Natural killer cell (primary cell): ENCODE results near the gene IGFBP5. TPM values are rescaled to one million over a fixed set of nuclear protein-coding genes. Genes with fewer than 3 reads are reported as not detected.

Source experiments
- ATAC-seq, 3 donors: fragments of 150-1000 bp in 2 of 3; fragments of 200-7000 bp in 1 of 3; cut with Tn5 transposase; 1 replicate in 1 of 3; 2 replicates in 2 of 3; pipeline ENCODE4 v1.10.0; 2021; ENCODE audit warnings: mild to moderate bottlenecking in 2 of 3, moderate library complexity in 2 of 3
- DNase-seq, 2 donors: peaks; one replicate each; pipeline versions ENCODE4 v3.0.0 to v3.0.0-alpha.2; 2013 to 2021; ENCODE audit warnings: mixed read lengths in 1 of 2
- H3K27ac ChIP-seq: one replicate; pipeline ENCODE4 v1.5.1; 2013; ENCODE audit warnings: mild to moderate bottlenecking, low read length
- H3K27me3 ChIP-seq: one replicate; pipeline ENCODE4 v1.6.1; 2013; ENCODE audit warnings: low read length; ENCODE audit not compliant: control insufficient read depth, insufficient read depth
- H3K36me3 ChIP-seq: one replicate; pipeline ENCODE4 v1.6.1; 2013; ENCODE audit warnings: low read length; ENCODE audit not compliant: control insufficient read depth, insufficient read depth
- H3K4me1 ChIP-seq: one replicate; pipeline ENCODE4 v1.6.1; 2013; ENCODE audit warnings: low read length; ENCODE audit not compliant: control insufficient read depth, insufficient read depth
- H3K4me3 ChIP-seq: one replicate; pipeline ENCODE4 v1.5.1; 2013; ENCODE audit warnings: low read length
- H3K9me3 ChIP-seq: one replicate; pipeline ENCODE4 v1.6.1; 2013; ENCODE audit warnings: low read length; ENCODE audit not compliant: control insufficient read depth, insufficient read depth
- H3K27ac Mint-ChIP-seq, 2 donors: one replicate each; pipeline ENCODE4 v1.8.0; 2022; ENCODE audit warnings: mild to moderate bottlenecking in 2 of 2, mixed read lengths in 2 of 2, moderate library complexity in 1 of 2
- H3K27me3 Mint-ChIP-seq, 2 donors: one replicate each; pipeline ENCODE4 v1.8.0; 2022; ENCODE audit warnings: low read depth in 2 of 2, mixed read lengths in 2 of 2
- H3K36me3 Mint-ChIP-seq: one replicate; pipeline ENCODE4 v1.8.0; 2022; ENCODE audit warnings: mixed read lengths
- H3K4me1 Mint-ChIP-seq, 2 donors: one replicate each; pipeline ENCODE4 v1.8.0; 2022; ENCODE audit warnings: mixed read lengths in 2 of 2
- H3K4me3 Mint-ChIP-seq: one replicate; pipeline ENCODE4 v1.8.0; 2022; ENCODE audit warnings: mild to moderate bottlenecking, moderate library complexity, mixed read lengths
- H3K9me3 Mint-ChIP-seq, 2 donors: one replicate each; pipeline ENCODE4 v1.8.0; 2022; ENCODE audit warnings: mixed read lengths in 2 of 2
- CTCF ChIP-seq: fragments of 200-600 bp; IDR thresholded peaks from one replicate; pipeline ENCODE4 v1.8.0; 2022; ENCODE audit warnings: antibody characterized with exemption
- WGBS: methylation state at CpG from one replicate; pipeline ENCODE4 v1.1.7; 2013; ENCODE audit warnings: missing lambda C conversion rate; ENCODE audit not compliant: insufficient coverage; 5-methylcytosine and 5-hydroxymethylcytosine counted together
- intact Hi-C: fragments of 100-400 bp; cut with micrococcal nuclease; formaldehyde crosslinking; loops from one replicate; pipeline ENCODE4 v1.14.2; 2022
- total RNA-seq, 4 donors: library from RNA; stranded (reverse); fragments of 120-200 nt in 1 of 4; gene quantifications; one replicate each; pipeline versions ENCODE4 v1.2.3 to v1.2.4, GENCODE V29; 2013 to 2022

Gene IGFBP5
- total RNA-seq, 3 donors from 2014 or later (not counting 1 experiment from before 2014, with no cell fraction given), result not detected

DNA sequence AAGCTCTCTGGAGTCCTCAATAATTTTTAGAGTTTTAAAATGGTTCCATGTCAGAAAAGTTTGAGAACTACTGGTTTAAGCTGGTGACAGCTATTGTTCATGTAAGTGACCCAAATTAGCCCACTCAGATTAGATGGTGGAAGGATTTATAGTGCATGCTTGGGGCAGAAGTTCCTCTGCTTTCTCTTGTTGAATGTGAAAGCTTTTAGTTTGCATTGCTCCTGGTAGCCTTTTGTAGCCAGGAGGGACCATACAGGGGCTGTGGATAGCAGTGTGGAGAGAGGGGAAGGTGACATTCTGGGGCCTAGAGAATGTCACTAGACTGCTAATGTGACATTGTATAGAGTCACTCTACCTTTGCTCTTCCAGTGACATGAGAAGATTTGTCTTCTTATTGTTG, 40.3 kb upstream of the IGFBP5 start:
- Mint-ChIP-seq H3K27ac (no peak overlapping the region), H3K9me3 (no peaks in the 10 kb centered on the region), H3K4me1 (no peaks in the 10 kb centered on the region), H3K36me3 (no peaks in the 10 kb centered on the region), H3K27me3 (peaks cover 14 to 53% of the 10 kb centered on the region in 2 donors), H3K4me3 (no peak overlapping the region)
- Histone ChIP-seq H3K4me3 (no peak overlapping the region), H3K27me3 (no peaks in the 10 kb centered on the region), H3K27ac (no peak overlapping the region), H3K9me3 (no peaks in the 10 kb centered on the region), H3K36me3 (no peaks in the 10 kb centered on the region), H3K4me1 (no peaks in the 10 kb centered on the region)
- DNase-seq (no peak), ATAC-seq (no peak)
- TF ChIP-seq CTCF, result no peak
- intact Hi-C loops, result no loop called here

DNA sequence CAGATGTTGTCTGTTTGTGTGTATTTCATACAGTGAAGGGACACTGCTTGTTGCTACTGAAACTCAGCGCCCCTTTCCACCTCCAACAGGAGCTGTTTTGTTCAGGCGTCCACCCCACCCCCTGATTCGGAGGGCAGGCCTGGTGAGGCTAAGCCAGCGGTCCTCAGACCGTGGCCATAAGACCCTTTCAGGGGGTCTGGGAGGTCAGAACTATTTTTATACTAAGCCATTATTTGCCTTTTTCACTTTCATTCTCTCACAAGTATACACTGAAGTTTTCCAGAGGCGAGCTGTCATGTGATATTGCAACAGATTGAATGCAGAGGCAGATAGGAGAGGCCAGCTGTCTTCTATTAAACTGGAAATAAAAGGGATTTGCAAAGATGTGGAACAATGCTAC, 39.7 kb upstream of the IGFBP5 start:
- intact Hi-C loops, result no loop called here
- ATAC-seq, result no peak
- no peaks in the 10 kb centered on the region for H3K27me3 ChIP-seq
- no peak overlapping the region for H3K4me3 Mint-ChIP-seq
- no peaks in the 10 kb centered on the region for H3K4me1 ChIP-seq
- no peak for TF ChIP-seq CTCF
- H3K36me3 ChIP-seq, result no peaks in the 10 kb centered on the region
- H3K4me3 ChIP-seq, result no peak overlapping the region
- no peaks in the 10 kb centered on the region for H3K4me1 Mint-ChIP-seq
- H3K27ac Mint-ChIP-seq, result no peak overlapping the region
- 87% methylated on average over 5 of the region's 6 CpGs for WGBS
- H3K9me3 Mint-ChIP-seq, result no peaks in the 10 kb centered on the region
- no peak overlapping the region for H3K27ac ChIP-seq
- H3K36me3 Mint-ChIP-seq, result no peaks in the 10 kb centered on the region
- H3K9me3 ChIP-seq, result no peaks in the 10 kb centered on the region
- peaks cover 12 to 47% of the 10 kb centered on the region in 2 donors for H3K27me3 Mint-ChIP-seq
- DNase-seq, result no peak

DNA sequence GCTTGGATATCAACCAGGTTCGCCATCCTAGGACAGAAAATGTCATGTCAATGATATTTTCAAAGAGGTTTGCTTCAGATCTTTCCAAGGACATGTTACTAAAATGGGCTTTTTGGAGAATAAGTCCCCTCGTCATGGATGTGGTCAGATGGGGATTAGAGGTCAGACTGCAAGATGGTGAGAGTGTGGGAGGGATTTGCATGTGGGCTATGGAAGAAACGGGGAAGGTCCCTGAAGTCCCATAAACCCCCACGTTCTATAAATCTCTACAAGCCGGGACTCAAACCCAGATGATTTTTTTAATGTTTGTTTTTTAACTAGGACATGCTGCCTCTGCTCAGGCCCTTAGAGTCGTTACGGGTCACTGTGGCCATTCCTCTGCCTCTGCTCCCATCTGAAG, 37.7 kb upstream of the IGFBP5 start:
- no peak overlapping the region for H3K4me3 ChIP-seq
- DNase-seq, result no peak
- no peaks in the 10 kb centered on the region for H3K36me3 ChIP-seq
- no peak for ATAC-seq
- Mint-ChIP-seq H3K27me3 (peaks cover 17 to 36% of the 10 kb centered on the region in 2 donors), H3K4me3 (no peak overlapping the region), H3K27ac (no peak overlapping the region), H3K9me3 (no peaks in the 10 kb centered on the region), H3K36me3 (no peaks in the 10 kb centered on the region), H3K4me1 (no peaks in the 10 kb centered on the region)
- WGBS, result 81% methylated on average over 6 of the region's 7 CpGs
- no peaks in the 10 kb centered on the region for H3K9me3 ChIP-seq
- no peaks in the 10 kb centered on the region for H3K27me3 ChIP-seq
- H3K27ac ChIP-seq, result no peak overlapping the region
- intact Hi-C loops, result no loop called here
- no peak for TF ChIP-seq CTCF
- no peaks in the 10 kb centered on the region for H3K4me1 ChIP-seq

DNA sequence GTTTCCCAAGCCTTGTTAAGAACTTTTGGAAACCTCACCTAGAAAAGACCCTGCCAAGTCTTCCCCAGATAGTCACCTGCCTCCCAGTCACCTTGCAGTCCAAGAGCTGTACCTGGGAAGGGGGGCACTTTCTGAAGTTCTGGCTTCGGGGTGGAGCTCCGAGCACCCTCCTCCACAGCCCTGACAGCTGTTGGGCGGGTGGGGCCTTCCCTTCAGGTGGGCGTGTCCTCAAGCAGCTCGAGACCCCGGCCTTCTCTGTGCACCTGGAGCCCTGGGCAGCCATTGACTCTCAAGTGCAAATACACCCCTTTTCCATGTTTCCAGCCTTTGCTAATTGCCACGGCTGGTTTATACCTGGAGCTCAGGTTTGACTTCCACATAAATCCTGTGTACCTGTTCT, 37.0 kb upstream of the IGFBP5 start:
- Histone ChIP-seq H3K9me3 (no peaks in the 10 kb centered on the region), H3K27me3 (no peaks in the 10 kb centered on the region), H3K4me1 (no peaks in the 10 kb centered on the region), H3K4me3 (no peak overlapping the region), H3K27ac (no peak overlapping the region), H3K36me3 (no peaks in the 10 kb centered on the region)
- H3K36me3 Mint-ChIP-seq, result no peaks in the 10 kb centered on the region
- no peak for TF ChIP-seq CTCF
- no peak overlapping the region for H3K27ac Mint-ChIP-seq
- no peak for DNase-seq
- no peak overlapping the region for H3K4me3 Mint-ChIP-seq
- intact Hi-C loops, result no loop called here
- H3K9me3 Mint-ChIP-seq, result no peaks in the 10 kb centered on the region
- H3K4me1 Mint-ChIP-seq, result no peaks in the 10 kb centered on the region
- H3K27me3 Mint-ChIP-seq, result peaks cover 15 to 29% of the 10 kb centered on the region in 2 donors
- 77% methylated on average over 7 of the region's 7 CpGs for WGBS
- no peak for ATAC-seq
